HepG2 (cell line): ENCODE measurements around the gene GALNTL6. TPM values are rescaled to one million over a fixed set of nuclear protein-coding genes. Genes with fewer than 3 reads are reported as not detected.

ENCODE experiments used
- ATAC-seq: fragments of 200-7000 bp; cut with Tn5 transposase; 3 replicates; pipeline ENCODE4 v1.9.1; 2020; ENCODE audit warnings: mild to moderate bottlenecking, moderate library complexity
- BruUV-seq: library from RNA; stranded (reverse); fragments of 400-500 nt; replicated peaks from 2 replicates; lab custom pipeline; 2021; lab: Mats Ljungman, UMichigan
- CTCF ChIA-PET: fragments of 300-600 bp; formaldehyde crosslinking; extraction: SDS; loops from one replicate; lab custom pipeline; 2021; ENCODE audit warnings: low total read pairs, inconsistent platforms, low intra/inter-chr PET ratio; lab: Yijun Ruan, JAX
- POLR2A ChIA-PET: fragments of 350-600 bp; sonication (Branson Sonifier 250); formaldehyde crosslinking; loops from one replicate; lab custom pipeline; 2020; ENCODE audit warnings: antibody characterized with exemption, inconsistent platforms; lab: Yijun Ruan, JAX
- DNase-seq: peaks from one replicate; pipeline ENCODE4 v3.0.0-alpha.2; 2015; ENCODE audit warnings: low spot score
- FAIRE-seq: peaks from 3 replicates; lab custom pipeline; 2011; peaks lifted over from hg19 to GRCh38; lab: Jason Lieb, UNC
- H2AFZ ChIP-seq: one replicate; pipeline ENCODE4 v1.6.1; 2011; ENCODE audit warnings: low read length, inconsistent platforms
- H3K27ac ChIP-seq: fragments of 300-600 bp; 3 replicates; pipeline ENCODE4 v1.8.0; 2011; ENCODE audit warnings: mixed run types, mild to moderate bottlenecking, mixed read lengths, low read length, inconsistent platforms; ENCODE audit not compliant: insufficient read depth; ENCODE audit errors: extremely low read length
- H3K27me3 ChIP-seq, 2 experiments: fragments of 200-600 bp in 1 of 2; 2 replicates in 1 of 2; 3 replicates in 1 of 2; pipeline versions ENCODE4 v1.6.0 to v1.8.0; 2011; ENCODE audit warnings: low read length in 2 of 2, mild to moderate bottlenecking in 2 of 2, moderate library complexity in 2 of 2, inconsistent platforms in 1 of 2; ENCODE audit not compliant: insufficient read depth in 2 of 2, control insufficient read depth in 1 of 2
- H3K36me3 ChIP-seq, 2 experiments: fragments of 200-600 bp in 1 of 2; replicated peaks in 1 of 2; 2 replicates in 1 of 2; 3 replicates in 1 of 2; pipeline versions ENCODE4 v1.5.1 to v1.8.0; 2011; ENCODE audit warnings: low read length in 2 of 2, inconsistent platforms in 1 of 2; ENCODE audit not compliant: insufficient read depth in 2 of 2, control insufficient read depth in 1 of 2
- H3K4me1 ChIP-seq: 2 replicates; pipeline ENCODE4 v1.5.1; 2012; ENCODE audit warnings: low read length, inconsistent platforms; ENCODE audit not compliant: insufficient read depth
- H3K4me2 ChIP-seq: 2 replicates; pipeline ENCODE4 v1.6.0; 2011; ENCODE audit warnings: low read depth, low read length, inconsistent platforms
- H3K4me3 ChIP-seq, 3 experiments: fragments of 200-600 bp in 1 of 3; sonication (generic), shearing (Covaris generic) in 1 of 3; replicated peaks in 1 of 3; 2 replicates each; pipeline ENCODE4 v1.5.1; 2011 to 2016; ENCODE audit warnings: low read length in 3 of 3, inconsistent platforms in 2 of 3, low read depth in 2 of 3, mild to moderate bottlenecking in 2 of 3, control low read depth in 1 of 3, mixed read lengths in 1 of 3; ENCODE audit not compliant: insufficient read depth in 1 of 3
- H3K79me2 ChIP-seq: one replicate; pipeline ENCODE4 v1.6.1; 2011; ENCODE audit warnings: low read length, inconsistent platforms; ENCODE audit not compliant: insufficient read depth
- H3K9ac ChIP-seq: 2 replicates; pipeline ENCODE4 v1.6.0; 2011; ENCODE audit warnings: mild to moderate bottlenecking, low read depth, low read length, inconsistent platforms; ENCODE audit not compliant: insufficient read depth
- H3K9me3 ChIP-seq: 2 replicates; pipeline ENCODE4 v1.5.1; 2012; ENCODE audit warnings: mild to moderate bottlenecking, low read length
- H4K20me1 ChIP-seq: 2 replicates; pipeline ENCODE4 v1.6.0; 2011; ENCODE audit warnings: inconsistent platforms, mild to moderate bottlenecking, low read length, moderate library complexity; ENCODE audit not compliant: insufficient read depth
- ATM ChIP-seq: fragments of 450-650 bp; IDR thresholded peaks from 2 replicates; pipeline ENCODE4 v1.7.1; 2017; ENCODE audit warnings: mild to moderate bottlenecking, borderline replicate concordance
- CHD4 ChIP-seq: fragments of 200-600 bp; sonication (generic); IDR thresholded peaks from 2 replicates; pipeline ENCODE4 v1.7.0; 2017; ENCODE audit warnings: mild to moderate bottlenecking, low read length, borderline replicate concordance
- HBP1 ChIP-seq: IDR thresholded peaks from 2 replicates; pipeline ENCODE4 v1.6.1; 2016; ENCODE audit warnings: low read depth, control low read depth
- HES4 ChIP-seq: sonication (generic); formaldehyde crosslinking; IDR thresholded peaks from 2 replicates; pipeline ENCODE4 v1.9.0; 2021; ENCODE audit warnings: mild to moderate bottlenecking, missing genetic modification reagents, borderline replicate concordance
- HMG20B ChIP-seq: conservative IDR thresholded peaks from 2 replicates; pipeline ENCODE4 v1.6.1; 2016; ENCODE audit warnings: missing genetic modification reagents, missing compliant biosample characterization
- KDM5A ChIP-seq: fragments of 200-600 bp; sonication (generic); IDR thresholded peaks from 2 replicates; pipeline ENCODE4 v1.7.0; 2018; ENCODE audit warnings: antibody characterized with exemption, mild to moderate bottlenecking, low read length, borderline replicate concordance
- MIER2 ChIP-seq: IDR thresholded peaks from 2 replicates; pipeline ENCODE4 v1.6.1; 2016; ENCODE audit warnings: missing biosample characterization, missing genetic modification reagents
- TEAD3 ChIP-seq: optimal IDR thresholded peaks from 2 replicates; pipeline ENCODE3; 2016; ENCODE audit warnings: borderline replicate concordance
- THAP11 ChIP-seq: IDR thresholded peaks from 2 replicates; pipeline ENCODE4 v1.6.1; 2016; ENCODE audit warnings: missing biosample characterization, missing genetic modification reagents
- XRCC5 ChIP-seq: fragments of 200-400 bp; formaldehyde crosslinking; optimal IDR thresholded peaks from 2 replicates; pipeline ENCODE3; 2017; ENCODE audit warnings: mild to moderate bottlenecking, low read length
- ZMAT5 ChIP-seq: sonication (generic); formaldehyde crosslinking; IDR thresholded peaks from 2 replicates; pipeline ENCODE4 v1.5.0; 2020; ENCODE audit warnings: mild to moderate bottlenecking, low read depth, missing genetic modification reagents, borderline replicate concordance
- ZNF180 ChIP-seq: sonication (generic); formaldehyde crosslinking; IDR thresholded peaks from 2 replicates; pipeline ENCODE4 v1.4.0; 2020; ENCODE audit warnings: low read depth, missing genetic modification reagents, borderline replicate concordance
- ZNF282 ChIP-seq: fragments of 450-650 bp; IDR thresholded peaks from 2 replicates; pipeline ENCODE4 v1.6.1; 2018; ENCODE audit not compliant: partially characterized antibody
- WGBS: methylation state at CpG from one replicate; pipeline ENCODE4 v1.1.6; 2017; ENCODE audit warnings: low lambda C conversion rate; 5-methylcytosine and 5-hydroxymethylcytosine counted together
- in situ Hi-C: cut with HindIII; loops from 2 replicates; pipeline ENCODE4 v1.10.0; 2017; ENCODE audit warnings: low pct_unique_long_range_greater_than_20kb; ENCODE audit not compliant: extremely low pct_ligation_motif_present
- intact Hi-C: fragments of 100-400 bp; cut with micrococcal nuclease; formaldehyde crosslinking; loops from one replicate; pipeline ENCODE4 v1.10.0; 2022; ENCODE audit not compliant: unreplicated experiment
- polyA plus RNA-seq, 8 experiments: library from polyadenylated mRNA; depleted of rRNA in 3 of 8; stranded (reverse) in 7 of 8; unstranded in 1 of 8; fragments of >200 nt; fragmentation: Illumina TruSeq in 4 of 8; extraction: Trizol in 4 of 8; gene quantifications; 2 replicates each; pipeline versions ENCODE4 v1.2.1 to v1.2.3, GENCODE V29; 2011 to 2016; ENCODE audit warnings: low read depth in 4 of 8, missing spikeins in 1 of 8, mixed read lengths in 1 of 8; ENCODE audit not compliant: insufficient read depth in 1 of 8
- total RNA-seq, 5 experiments: library from RNA; depleted of rRNA; stranded (reverse); fragments of >200 nt; fragmentation: Illumina TruSeq; extraction: Trizol; gene quantifications; 2 replicates each; pipeline ENCODE4 v1.2.3, GENCODE V29; 2016; ENCODE audit warnings: low read depth in 1 of 5
- TF ChIP-seq, protein P1 (sequence below): IDR thresholded peaks from 2 replicates; pipeline ENCODE4 v1.6.1; 2016; ENCODE audit warnings: low read depth, missing genetic modification reagents, missing compliant biosample characterization

GALNTL6 gene
- total and polyA plus RNA-seq, 2 of the 13 experiments (the other 11 are each of a cell fraction or from before 2014, with no cell fraction given) = not detected

DNA sequence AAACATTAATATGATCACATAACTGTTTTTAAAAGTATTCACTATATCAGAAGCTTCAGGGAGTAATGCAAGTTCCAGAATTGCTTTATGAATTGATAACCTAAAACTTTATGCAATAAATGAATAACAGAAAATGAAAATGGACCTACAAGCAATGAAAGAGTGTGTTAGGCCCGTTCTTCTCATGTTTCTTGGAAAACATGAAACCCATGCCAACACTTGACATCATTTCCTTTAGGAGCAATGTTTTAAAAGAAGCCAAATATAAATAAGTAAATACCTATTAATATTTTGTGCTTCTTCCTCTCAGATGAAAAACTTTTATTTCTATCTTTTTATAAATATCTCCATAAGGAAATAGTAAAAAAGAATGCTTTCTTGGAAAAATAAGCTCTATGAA, 1232.4 kb downstream of the GALNTL6 start:
- in situ Hi-C loops = no loop called here
- FAIRE-seq (no peak), DNase-seq (no peak), ATAC-seq (no peak)
- Histone ChIP-seq H3K4me2 (no peak overlapping the region), H3K9me3 (no peaks in the 10 kb centered on the region), H3K27ac (no peak overlapping the region), H3K4me3 (no peak overlapping the region), H4K20me1 (no peaks in the 10 kb centered on the region), H3K79me2 (no peaks in the 10 kb centered on the region), H3K4me1 (no peaks in the 10 kb centered on the region), H3K27me3 (no peaks in the 10 kb centered on the region), H2AFZ (no peak overlapping the region), H3K9ac (no peak overlapping the region), H3K36me3 (no peaks in the 10 kb centered on the region)
- intact Hi-C loops = no loop called here
- CTCF ChIA-PET = no interaction called here
- no TSS peak for BruUV-seq
- TF ChIP-seq XRCC5 (no peak), ZNF282 (no peak), MIER2 (CRISPR knock-in tag) (no peak), CHD4 (no peak), KDM5A (no peak), ATM (no peak), TEAD3 (CRISPR knock-in tag) (no peak), ZNF180 (no peak), THAP11 (CRISPR knock-in tag) (no peak), HMG20B (CRISPR knock-in tag) (no peak), HES4 (CRISPR knock-in tag) (no peak), ZMAT5 (CRISPR knock-in tag) (no peak), HBP1 (no peak)
- TF ChIP-seq, protein P1, sequence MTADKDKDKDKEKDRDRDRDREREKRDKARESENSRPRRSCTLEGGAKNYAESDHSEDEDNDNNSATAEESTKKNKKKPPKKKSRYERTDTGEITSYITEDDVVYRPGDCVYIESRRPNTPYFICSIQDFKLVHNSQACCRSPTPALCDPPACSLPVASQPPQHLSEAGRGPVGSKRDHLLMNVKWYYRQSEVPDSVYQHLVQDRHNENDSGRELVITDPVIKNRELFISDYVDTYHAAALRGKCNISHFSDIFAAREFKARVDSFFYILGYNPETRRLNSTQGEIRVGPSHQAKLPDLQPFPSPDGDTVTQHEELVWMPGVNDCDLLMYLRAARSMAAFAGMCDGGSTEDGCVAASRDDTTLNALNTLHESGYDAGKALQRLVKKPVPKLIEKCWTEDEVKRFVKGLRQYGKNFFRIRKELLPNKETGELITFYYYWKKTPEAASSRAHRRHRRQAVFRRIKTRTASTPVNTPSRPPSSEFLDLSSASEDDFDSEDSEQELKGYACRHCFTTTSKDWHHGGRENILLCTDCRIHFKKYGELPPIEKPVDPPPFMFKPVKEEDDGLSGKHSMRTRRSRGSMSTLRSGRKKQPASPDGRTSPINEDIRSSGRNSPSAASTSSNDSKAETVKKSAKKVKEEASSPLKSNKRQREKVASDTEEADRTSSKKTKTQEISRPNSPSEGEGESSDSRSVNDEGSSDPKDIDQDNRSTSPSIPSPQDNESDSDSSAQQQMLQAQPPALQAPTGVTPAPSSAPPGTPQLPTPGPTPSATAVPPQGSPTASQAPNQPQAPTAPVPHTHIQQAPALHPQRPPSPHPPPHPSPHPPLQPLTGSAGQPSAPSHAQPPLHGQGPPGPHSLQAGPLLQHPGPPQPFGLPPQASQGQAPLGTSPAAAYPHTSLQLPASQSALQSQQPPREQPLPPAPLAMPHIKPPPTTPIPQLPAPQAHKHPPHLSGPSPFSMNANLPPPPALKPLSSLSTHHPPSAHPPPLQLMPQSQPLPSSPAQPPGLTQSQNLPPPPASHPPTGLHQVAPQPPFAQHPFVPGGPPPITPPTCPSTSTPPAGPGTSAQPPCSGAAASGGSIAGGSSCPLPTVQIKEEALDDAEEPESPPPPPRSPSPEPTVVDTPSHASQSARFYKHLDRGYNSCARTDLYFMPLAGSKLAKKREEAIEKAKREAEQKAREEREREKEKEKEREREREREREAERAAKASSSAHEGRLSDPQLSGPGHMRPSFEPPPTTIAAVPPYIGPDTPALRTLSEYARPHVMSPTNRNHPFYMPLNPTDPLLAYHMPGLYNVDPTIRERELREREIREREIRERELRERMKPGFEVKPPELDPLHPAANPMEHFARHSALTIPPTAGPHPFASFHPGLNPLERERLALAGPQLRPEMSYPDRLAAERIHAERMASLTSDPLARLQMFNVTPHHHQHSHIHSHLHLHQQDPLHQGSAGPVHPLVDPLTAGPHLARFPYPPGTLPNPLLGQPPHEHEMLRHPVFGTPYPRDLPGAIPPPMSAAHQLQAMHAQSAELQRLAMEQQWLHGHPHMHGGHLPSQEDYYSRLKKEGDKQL (CRISPR knock-in tag) = no peak
- POLR2A ChIA-PET = no interaction called here
- 0% methylated on average over 1 of the region's 1 CpG for WGBS
